Activated CD4-positive, alpha-beta T cell treated with anti-CD3 and anti-CD28 coated beads for 1 hour (primary cell): ENCODE results near the gene KCNIP1.

ENCODE experiments used
- DNase-seq: peaks from one replicate; pipeline ENCODE4 v3.0.0-alpha.2; 2020

Gene KCNIP1

GRCh38 chr5:170571281-170571731, 67.5 kb downstream of the KCNIP1 start:
- no peak for DNase-seq

DNA sequence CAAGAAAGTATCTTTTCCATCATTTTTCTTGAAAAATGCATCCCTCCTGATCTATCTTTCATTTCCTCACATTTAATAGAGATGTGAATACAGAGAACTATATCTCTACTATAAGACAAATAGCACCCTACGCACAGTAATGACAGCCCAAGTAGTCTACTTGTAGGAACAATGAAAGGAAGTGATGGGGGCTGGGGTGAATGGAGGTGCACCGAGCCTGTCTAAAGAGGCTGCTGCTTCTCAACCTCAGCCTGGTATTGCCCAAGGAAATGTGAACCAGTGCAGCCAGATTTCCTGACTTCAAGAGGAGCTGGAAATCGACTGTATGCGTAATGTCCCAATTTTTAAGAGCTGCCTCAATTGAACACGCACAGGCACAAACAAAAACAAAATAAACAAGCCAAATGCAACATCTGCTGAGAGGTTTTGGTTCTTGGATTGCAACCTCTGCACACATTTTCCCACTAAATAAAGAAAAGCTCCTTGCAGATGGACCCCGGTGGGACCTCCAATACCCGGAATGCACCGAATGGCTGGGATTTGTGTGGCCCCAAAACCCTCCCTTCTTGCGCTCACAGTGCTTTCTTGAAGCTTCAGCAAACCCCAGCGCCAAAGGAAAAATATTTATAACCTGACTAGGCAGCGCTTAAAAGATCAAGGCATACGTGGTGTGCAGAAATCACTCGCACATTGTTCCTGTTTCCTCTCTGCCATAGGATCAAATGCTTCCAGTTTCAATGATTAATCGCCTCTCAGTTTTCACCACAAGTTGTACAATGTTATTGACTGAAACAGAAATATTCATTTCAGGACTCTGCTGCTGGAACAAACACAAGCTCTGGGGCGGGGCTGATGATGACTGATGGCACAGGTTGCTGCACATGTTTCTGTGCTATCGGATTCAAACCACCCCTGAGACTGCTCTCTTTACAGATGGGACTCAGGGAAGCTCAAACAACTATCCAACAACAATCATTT, 68.3 kb downstream of the KCNIP1 start:
- no peak for DNase-seq

GRCh38 chr5:170573114-170573513, 69.3 kb downstream of the KCNIP1 start:
- DNase-seq: no peak

- no peak for DNase-seq
Measured at GRCh38 chr5:170573660-170574059, 69.8 kb downstream of the KCNIP1 start.

DNA sequence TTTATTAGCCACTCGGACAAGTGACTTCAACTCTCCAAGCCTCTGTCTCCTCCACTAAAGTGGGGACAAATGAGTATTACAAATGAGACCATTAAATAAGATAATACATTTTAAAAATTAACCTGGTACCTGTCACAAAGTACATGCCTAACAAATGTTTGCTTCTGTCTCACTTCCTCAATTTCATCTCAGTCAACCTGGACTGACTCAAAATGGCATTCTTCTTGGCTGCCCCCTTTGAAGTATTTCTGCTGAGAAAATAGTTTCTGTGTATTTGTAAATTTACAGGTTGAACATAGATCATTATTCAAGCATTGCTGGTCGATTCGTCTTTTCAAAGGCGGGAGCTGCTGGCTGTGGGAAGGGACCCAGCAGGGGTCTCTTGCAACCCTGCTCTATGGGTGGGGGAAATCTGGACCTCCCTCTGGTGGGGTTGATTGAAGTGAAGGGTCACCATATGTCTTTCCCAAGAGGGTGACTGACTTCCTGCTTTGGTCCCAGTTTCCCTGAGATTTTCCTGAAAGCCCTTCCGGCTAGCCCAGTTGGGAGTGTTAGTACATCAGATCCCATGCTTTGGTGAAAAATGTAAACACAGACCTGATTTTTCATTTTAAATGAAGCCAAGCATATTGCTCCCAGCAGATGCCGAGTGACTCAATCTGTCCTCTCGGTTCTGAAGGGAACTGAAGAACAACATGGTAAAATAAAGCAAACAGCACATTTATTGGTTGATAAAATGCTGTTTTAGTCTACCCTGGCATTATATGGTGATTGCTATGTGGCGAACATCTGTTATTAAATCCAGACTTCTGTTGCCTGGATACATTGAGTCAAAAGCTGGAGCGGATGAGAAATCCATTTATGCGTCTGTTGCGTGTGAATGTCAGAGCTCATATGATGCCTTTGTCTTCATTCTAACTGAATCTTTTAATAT, 73.0 kb downstream of the KCNIP1 start:
- DNase-seq: no peak

GRCh38 chr5:170579601-170580000, 75.8 kb downstream of the KCNIP1 start:
- no peak for DNase-seq

DNA sequence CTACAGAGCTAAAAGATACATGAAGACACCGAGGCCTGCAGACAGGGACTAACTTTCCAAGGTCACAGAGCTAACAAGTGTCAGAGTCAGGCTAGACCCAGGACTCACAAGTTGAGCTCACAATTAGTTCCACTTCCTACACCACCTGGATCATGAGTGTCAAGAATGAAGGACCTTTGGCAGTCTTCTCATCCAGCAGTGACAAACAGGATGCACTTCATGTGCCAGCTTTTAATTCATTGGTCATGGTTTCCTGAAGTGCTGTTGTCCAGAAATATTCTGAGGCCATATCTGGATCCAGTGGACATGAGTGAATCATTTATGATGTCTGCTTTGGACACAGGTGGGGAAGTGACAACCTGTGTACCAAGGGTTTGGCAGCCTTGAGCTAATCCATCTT, 77.4 kb downstream of the KCNIP1 start:
- DNase-seq: no peak

- no peak for DNase-seq
Measured at GRCh38 chr5:170582644-170583330, 79.0 kb downstream of the KCNIP1 start.

GRCh38 chr5:170584003-170584402, 80.2 kb downstream of the KCNIP1 start:
- DNase-seq: no peak

DNA sequence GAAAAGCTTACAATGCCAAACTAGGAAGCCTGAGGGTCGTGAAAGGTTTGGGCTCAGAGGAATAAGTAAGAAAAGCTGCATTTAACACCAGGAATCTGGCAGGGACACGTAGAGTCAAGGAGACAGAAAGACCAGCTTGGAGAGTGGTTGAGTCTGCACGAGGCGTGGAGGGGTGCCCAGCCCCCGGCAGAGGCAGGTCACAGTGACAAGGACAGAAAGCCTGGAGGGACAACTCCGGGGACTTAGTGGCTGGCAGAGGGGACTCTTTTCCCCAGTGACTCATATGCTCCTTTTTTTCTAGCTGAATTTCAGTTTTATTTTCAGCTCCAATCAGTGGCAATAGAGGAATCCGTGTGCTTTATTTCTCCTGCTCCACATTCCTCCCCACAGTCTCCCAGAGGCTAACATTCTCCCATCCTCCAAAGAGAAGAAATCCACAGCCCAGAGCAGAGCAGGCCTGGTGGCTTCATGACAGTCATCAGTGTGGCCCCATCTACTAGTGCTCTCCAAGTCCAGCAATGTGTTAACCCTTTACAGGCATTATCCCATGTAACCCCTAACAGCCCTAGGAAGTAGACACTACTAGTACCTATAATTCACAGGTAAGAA, 80.7 kb downstream of the KCNIP1 start:
- no peak for DNase-seq

DNA sequence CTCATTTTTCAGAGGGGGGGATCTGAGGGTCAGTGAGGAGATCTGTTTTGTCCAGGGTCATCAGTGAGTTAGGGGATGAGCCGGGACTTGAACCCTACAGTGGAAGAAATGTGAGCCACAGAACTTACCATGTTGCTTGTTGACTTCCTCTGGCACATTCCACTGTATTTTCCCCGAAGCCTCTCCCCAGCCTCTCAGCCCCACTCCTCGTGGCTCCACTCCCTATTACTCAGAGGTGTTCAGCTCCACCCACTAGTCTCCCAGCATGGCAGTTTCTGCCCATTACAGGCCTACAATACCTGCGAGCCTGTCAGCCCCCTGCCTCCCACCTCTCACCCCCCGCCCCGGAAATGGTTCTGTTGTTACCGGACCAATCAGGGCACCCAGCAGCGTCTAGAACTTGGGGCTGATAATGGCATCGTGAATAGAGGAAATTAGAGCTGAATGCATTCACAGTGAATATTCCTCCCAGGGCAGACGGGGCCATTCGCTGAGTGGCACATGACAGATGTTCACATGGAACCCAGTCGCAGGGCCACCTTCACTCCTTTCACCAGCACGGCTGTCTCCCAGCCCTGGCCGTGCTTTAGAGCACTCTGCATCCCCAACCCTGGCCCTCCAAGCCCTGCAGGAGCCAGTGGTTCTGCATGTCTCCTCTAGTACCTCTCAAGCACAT, 81.6 kb downstream of the KCNIP1 start:
- no peak for DNase-seq

GRCh38 chr5:170587808-170588207, 84.0 kb downstream of the KCNIP1 start:
- DNase-seq: no peak

- no peak for DNase-seq
Measured at GRCh38 chr5:170589643-170590042, 85.8 kb downstream of the KCNIP1 start.

DNA sequence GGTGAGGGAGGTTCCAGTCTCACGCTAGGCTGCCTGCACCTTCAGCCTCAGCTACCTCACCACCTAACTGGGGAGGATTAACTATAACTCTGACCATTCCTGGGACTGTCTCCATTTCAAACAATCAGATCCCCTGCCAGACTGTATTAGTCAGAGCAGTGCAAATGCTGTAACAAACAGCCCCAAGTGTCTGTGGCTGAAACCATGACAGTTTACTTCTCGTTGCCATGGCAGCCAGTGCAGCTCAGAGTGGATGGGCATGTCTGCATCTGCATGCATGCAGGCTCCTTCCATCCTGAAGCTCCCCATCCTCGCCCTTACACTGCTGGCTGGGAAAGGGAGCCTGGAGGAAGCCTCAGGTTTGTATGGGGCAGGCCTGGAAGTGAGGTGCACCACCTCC, 86.7 kb downstream of the KCNIP1 start:
- DNase-seq: no peak

DNA sequence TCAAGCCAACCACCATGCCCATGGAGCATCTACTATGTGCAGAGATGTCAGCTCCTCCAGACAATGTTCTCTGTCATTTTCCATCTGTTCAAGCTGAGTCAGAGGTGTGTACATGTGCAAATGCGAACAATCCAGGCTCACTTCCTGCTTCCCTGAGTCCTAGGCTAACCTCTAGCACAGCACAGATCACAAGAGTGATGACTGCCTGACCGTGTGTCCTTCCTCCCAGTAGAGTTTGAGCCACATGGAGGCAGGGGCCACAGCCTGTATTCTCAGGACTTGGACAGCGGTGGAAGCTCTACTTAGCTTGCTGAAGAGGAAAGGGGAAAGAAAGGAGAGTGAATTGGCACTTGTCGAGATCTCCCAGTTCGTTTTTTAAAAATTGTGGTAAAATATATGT, 87.2 kb downstream of the KCNIP1 start:
- no peak for DNase-seq

GRCh38 chr5:170596482-170597044, 92.7 kb downstream of the KCNIP1 start:
- DNase-seq: no peak

GRCh38 chr5:170597109-170597751, 93.4 kb downstream of the KCNIP1 start:
- no peak for DNase-seq

DNA sequence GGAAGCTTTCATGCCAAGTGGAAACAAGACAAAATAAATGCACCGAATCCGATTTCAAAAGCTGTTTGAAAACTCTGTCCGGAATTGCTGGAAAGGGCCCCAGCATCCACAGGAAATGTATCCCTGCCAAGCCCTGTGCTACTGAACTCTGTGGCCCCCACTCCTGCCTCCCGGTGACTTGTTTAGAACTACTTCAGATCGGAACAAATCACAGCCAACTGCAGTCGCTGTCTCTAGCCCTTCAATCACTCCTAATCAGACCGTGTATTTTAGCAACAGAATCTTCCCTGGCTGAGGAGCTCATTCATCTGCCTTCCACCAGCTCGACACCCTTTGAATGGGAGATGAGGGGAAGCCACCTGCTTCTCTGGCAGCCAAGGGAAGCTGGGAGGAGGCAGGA, 94.1 kb downstream of the KCNIP1 start:
- DNase-seq: no peak

GRCh38 chr5:170599756-170600155, 95.9 kb downstream of the KCNIP1 start:
- no peak for DNase-seq

DNA sequence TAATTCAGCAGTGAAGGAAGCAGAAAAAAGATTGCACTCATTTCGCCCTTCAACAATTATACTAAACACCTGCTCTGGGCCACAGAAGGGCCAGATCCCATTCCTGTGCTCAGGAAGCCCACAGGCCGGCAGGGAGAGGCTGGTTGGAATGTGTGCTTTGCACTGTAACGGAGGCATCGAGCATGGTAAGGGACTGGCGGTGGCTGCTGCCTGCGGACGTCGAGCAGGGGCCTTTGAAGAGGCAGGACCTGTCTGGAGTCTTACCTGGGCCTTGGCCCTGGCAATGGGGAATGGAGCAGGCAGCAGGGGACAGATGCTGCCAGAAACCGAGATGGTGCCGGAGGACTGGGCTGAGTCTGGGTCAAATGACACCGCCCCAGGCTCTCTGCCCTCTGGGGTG, 97.8 kb downstream of the KCNIP1 start:
- DNase-seq: no peak

- DNase-seq: no peak
Measured at GRCh38 chr5:170603109-170603508, 99.3 kb downstream of the KCNIP1 start.
